ENCODE data around the gene PHF23. TPM values are rescaled to one million over a fixed set of nuclear protein-coding genes. Genes with fewer than 3 reads are reported as not detected.
A peak's percentile ranks its signal among the peaks of the same experiment; 100 is the strongest.

Gene PHF23
- total RNA-seq, 4 donors from 2014 or later: 9.7 to 68.1 (median 29.7) TPM

GRCh38 chr17:7242717-7243452 is 3.6 kb upstream of the PHF23 start:
- DNase-seq: peak; percentile 95 to 97
- Histone ChIP-seq H3K4me1 (peaks cover 5 to 9% of the 10 kb centered on the region in 2 donors), H3K27ac (peak overlapping the region; percentile 95 to 99), H3K9me3 (no peaks in the 10 kb centered on the region), H3K27me3 (no peaks in the 10 kb centered on the region), H3K36me3 (no peaks in the 10 kb centered on the region), H3K4me3 (peak overlapping the region; percentile 75 to 93)
- TF ChIP-seq, protein P1, sequence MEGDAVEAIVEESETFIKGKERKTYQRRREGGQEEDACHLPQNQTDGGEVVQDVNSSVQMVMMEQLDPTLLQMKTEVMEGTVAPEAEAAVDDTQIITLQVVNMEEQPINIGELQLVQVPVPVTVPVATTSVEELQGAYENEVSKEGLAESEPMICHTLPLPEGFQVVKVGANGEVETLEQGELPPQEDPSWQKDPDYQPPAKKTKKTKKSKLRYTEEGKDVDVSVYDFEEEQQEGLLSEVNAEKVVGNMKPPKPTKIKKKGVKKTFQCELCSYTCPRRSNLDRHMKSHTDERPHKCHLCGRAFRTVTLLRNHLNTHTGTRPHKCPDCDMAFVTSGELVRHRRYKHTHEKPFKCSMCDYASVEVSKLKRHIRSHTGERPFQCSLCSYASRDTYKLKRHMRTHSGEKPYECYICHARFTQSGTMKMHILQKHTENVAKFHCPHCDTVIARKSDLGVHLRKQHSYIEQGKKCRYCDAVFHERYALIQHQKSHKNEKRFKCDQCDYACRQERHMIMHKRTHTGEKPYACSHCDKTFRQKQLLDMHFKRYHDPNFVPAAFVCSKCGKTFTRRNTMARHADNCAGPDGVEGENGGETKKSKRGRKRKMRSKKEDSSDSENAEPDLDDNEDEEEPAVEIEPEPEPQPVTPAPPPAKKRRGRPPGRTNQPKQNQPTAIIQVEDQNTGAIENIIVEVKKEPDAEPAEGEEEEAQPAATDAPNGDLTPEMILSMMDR (IDR thresholded peaks at IDR 0.05): no peak
- TF ChIP-seq POLR2A (IDR thresholded peaks at IDR 0.05): peak; percentile 47 to 65
- intact Hi-C loops (cut with DNase I; ENCODE audit: low total_unique reads): no loop called here

DNA sequence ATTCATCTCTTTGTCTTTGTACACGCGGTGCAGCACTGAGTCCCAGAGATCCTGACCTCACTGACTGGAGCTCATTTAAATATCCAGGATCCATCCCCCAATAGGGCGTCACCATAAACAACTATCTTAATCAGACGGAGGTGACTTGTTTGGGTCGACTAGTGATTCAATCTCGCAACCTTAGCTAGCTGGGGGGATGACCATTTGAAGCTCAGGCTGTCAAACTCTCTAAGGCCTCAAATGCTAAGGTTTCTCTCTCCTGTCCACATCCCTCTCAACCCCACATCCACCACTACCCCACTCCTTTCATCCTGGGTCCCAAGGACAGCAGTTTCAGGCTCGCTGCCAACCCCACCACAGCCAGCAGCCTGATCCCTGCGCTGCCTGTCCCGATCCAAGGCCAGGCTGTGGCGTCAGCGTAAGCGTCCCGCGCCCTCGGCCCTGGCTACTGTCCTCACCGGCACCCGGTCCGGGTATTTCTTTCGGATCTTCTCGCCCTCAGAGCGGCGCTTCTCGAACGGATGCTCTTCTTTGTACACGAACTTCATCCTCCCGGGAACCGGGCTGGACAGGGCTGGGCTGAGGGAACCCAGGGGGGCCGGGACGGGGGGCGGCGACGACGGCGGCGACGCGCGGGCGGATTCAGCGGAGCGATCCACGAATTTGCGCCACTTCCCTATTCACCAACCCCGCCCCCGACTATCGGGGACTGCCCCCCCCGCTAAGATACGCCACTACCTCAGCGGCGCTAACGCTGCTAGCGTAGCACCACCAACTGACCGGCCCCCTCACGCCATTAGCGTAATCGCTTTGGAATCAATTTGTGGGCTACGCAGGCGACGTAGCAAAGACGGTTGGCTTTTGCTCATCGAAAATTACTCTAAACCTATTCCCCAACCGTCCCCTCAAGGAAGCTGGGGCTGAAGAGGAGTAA is 2.8 kb upstream of the PHF23 start, which contains the start of gene GABARAP:
Gene GABARAP, minus strand, starts transcription at position 667 of the 934 bp plus-strand sequence. Its CDS starts 119 bp downstream, at position 548.
- H3K36me3 ChIP-seq: no peaks in the 10 kb centered on the region
- intact Hi-C loops (cut with DNase I; ENCODE audit: low total_unique reads): no loop called here
- peaks cover 7 to 9% of the 10 kb centered on the region in 2 donors for H3K4me1 ChIP-seq
- DNase-seq: peak; percentile 95 to 96
- peak within 1 kb of the TSS; percentile 95 to 99 for H3K27ac ChIP-seq
- TF ChIP-seq POLR2A (IDR thresholded peaks at IDR 0.05): peak; percentile 70 to 76
- TF ChIP-seq, protein P1 (IDR thresholded peaks at IDR 0.05): peak in 1 of 4 experiments; percentile 14
- no peaks in the 10 kb centered on the region for H3K9me3 ChIP-seq
- H3K27me3 ChIP-seq: no peaks in the 10 kb centered on the region
- peak within 1 kb of the TSS; percentile 75 to 93 for H3K4me3 ChIP-seq

- no peaks in the 10 kb centered on the region for H3K36me3 ChIP-seq
Measured at GRCh38 chr17:7241090-7241733, 2.0 kb upstream of the PHF23 start.

GRCh38 chr17:7240375-7240774 is 1.1 kb upstream of the PHF23 start:
- Histone ChIP-seq H3K36me3 (no peaks in the 10 kb centered on the region), H3K9me3 (no peaks in the 10 kb centered on the region), H3K27ac (peak overlapping the region; percentile 95 to 99), H3K27me3 (no peaks in the 10 kb centered on the region), H3K4me3 (peak overlapping the region in 1 of 2 donors; percentile 93), H3K4me1 (peaks cover 9% of the 10 kb centered on the region in 2 donors)
- TF ChIP-seq POLR2A (IDR thresholded peaks at IDR 0.05): no peak
- TF ChIP-seq, protein P1 (IDR thresholded peaks at IDR 0.05): no peak
- intact Hi-C loops (cut with DNase I; ENCODE audit: low total_unique reads): no loop called here
- no peak for DNase-seq

More at GRCh38 chr17:7241090-7241733, 2.0 kb upstream of the PHF23 start:
- DNase-seq: no peak
- Histone ChIP-seq H3K4me1 (peaks cover 9% of the 10 kb centered on the region in 2 donors), H3K27ac (peak overlapping the region; percentile 95 to 99), H3K9me3 (no peaks in the 10 kb centered on the region), H3K4me3 (peak overlapping the region; percentile 75 to 93), H3K27me3 (no peaks in the 10 kb centered on the region)
- intact Hi-C loops (cut with DNase I; ENCODE audit: low total_unique reads): no loop called here
- TF ChIP-seq POLR2A (IDR thresholded peaks at IDR 0.05): no peak
- TF ChIP-seq, protein P1 (IDR thresholded peaks at IDR 0.05): no peak
